ENCODE measurements around the gene NFILZ.
A peak's percentile ranks its signal among the peaks of the same experiment; 100 is the strongest.
"Not testable (repeated sequence)": the region's sequence is repeated elsewhere in the genome, so short reads cannot be mapped to it uniquely, and the experiment has no call there.

The NFILZ gene

GRCh38 chr19:8615813-8616596 is 14.4 kb upstream of the NFILZ start:
- in situ Hi-C loops (cut with HindIII; ENCODE audit: low pct_unique_long_range_greater_than_20kb, low sequenced_read_pairs), result no loop called here
- TF ChIP-seq JUND (IDR thresholded peaks at IDR 0.05; ENCODE audit: low read depth), result no peak
- DNase-seq (ENCODE audit: low read depth in 1 of 2, low spot score in 1 of 2), result peak; percentile 60 to 64

GRCh38 chr19:8616861-8617260 is 13.6 kb upstream of the NFILZ start:
- DNase-seq (ENCODE audit: low read depth in 1 of 2, low spot score in 1 of 2), result no peak
- no peak for TF ChIP-seq JUND (IDR thresholded peaks at IDR 0.05; ENCODE audit: low read depth)
- in situ Hi-C loops (cut with HindIII; ENCODE audit: low pct_unique_long_range_greater_than_20kb, low sequenced_read_pairs), result no loop called here

DNA sequence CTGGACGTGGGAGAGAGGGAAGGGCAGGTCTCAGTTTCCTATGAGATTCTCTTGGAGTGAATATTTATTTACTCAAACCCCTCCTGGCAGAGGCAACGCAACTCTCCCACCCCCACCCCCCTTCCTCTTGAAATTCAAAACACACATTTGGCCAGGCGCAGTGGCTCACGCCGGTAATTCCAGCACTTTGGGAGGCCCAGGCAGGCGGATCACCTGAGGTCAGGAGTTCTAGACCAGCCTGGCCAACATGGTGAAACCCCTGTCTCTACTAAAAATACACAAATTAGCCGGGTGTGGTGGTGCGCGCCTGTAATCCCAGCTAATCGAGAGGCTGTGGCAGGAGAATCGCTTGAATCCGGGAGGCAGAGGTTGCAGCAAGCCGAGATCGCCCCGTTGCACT is 13.1 kb upstream of the NFILZ start:
- DNase-seq (ENCODE audit: low read depth in 1 of 2, low spot score in 1 of 2); in situ Hi-C loops (cut with HindIII; ENCODE audit: low pct_unique_long_range_greater_than_20kb, low sequenced_read_pairs): not testable (repeated sequence)

DNA sequence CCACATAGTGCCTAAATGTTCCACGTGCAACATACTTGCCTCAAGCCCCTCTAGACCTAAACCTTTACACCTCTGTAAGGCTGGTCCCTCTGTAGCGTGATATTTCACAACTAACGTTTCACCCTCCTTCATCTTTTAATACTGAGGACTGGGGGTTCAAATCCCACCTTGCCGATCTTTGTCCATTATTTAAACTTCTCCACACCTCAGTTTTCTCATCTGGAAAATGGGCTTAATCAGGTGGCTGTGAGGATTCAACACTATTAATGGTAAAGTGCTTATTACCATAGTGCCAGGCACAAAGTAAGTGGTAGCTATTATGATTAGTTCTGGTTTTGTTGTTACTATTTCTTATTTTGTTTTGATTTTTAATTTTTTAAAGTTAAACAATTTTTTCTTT is 12.4 kb upstream of the NFILZ start:
- in situ Hi-C loops (cut with HindIII; ENCODE audit: low pct_unique_long_range_greater_than_20kb, low sequenced_read_pairs), result no loop called here
- TF ChIP-seq JUND (IDR thresholded peaks at IDR 0.05; ENCODE audit: low read depth), result no peak
- DNase-seq (ENCODE audit: low read depth in 1 of 2, low spot score in 1 of 2), result no peak

DNA sequence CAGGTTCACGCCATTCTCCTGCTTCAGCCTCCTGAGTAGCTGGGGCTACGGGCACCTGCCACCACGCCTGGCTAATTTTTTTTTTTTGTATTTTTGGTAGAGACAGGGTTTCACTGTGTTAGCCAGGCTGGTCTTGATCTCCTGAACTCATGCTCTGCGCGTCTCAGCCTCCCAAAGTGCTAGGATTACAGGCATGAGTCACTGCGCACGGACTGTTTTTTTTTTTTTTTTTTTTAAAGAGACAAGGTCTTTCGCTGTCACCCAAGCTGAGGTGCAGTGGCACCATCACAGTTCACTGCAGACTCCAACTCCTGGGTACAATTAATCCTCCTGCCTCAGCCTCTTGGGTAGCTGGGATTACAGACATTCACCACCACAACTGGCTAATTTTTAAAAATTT is 11.7 kb upstream of the NFILZ start:
- DNase-seq (ENCODE audit: low read depth in 1 of 2, low spot score in 1 of 2), result no peak
- in situ Hi-C loops (cut with HindIII; ENCODE audit: low pct_unique_long_range_greater_than_20kb, low sequenced_read_pairs), result no loop called here
- no peak for TF ChIP-seq JUND (IDR thresholded peaks at IDR 0.05; ENCODE audit: low read depth)

DNA sequence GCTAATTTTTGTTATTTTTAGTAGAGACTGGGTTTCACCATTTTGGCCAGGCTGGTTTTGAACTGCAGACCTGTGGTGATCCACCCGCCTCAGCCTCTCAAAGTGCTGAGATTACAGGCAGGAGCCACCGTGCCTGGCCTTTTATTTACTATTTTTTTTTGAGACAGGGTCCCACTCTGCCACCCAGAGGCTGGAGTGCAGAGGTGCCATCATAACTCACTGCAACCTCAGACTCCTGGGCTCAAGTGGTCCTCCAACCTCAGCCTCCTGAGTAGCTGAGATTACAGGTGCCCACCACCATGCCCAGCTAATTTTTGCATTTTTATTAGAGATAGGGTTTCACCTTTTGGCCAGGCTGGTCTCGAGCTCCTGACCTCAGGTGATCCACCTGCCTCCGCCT is 7.5 kb upstream of the NFILZ start:
- peak in 1 of 2 experiments; percentile 39 for DNase-seq (ENCODE audit: low read depth in 1 of 2, low spot score in 1 of 2)
- in situ Hi-C loops (cut with HindIII; ENCODE audit: low pct_unique_long_range_greater_than_20kb, low sequenced_read_pairs), result not testable (repeated sequence)

- TF ChIP-seq JUND (IDR thresholded peaks at IDR 0.05; ENCODE audit: low read depth), result no peak
- in situ Hi-C loops (cut with HindIII; ENCODE audit: low pct_unique_long_range_greater_than_20kb, low sequenced_read_pairs), result no loop called here
- DNase-seq (ENCODE audit: low read depth in 1 of 2, low spot score in 1 of 2), result no peak
Measured at GRCh38 chr19:8626842-8627241, 3.6 kb upstream of the NFILZ start.

GRCh38 chr19:8629184-8629583 is 1.2 kb upstream of the NFILZ start:
- in situ Hi-C loops (cut with HindIII; ENCODE audit: low pct_unique_long_range_greater_than_20kb, low sequenced_read_pairs), result no loop called here
- no peak for DNase-seq (ENCODE audit: low read depth in 1 of 2, low spot score in 1 of 2)
- TF ChIP-seq JUND (IDR thresholded peaks at IDR 0.05; ENCODE audit: low read depth), result no peak

DNA sequence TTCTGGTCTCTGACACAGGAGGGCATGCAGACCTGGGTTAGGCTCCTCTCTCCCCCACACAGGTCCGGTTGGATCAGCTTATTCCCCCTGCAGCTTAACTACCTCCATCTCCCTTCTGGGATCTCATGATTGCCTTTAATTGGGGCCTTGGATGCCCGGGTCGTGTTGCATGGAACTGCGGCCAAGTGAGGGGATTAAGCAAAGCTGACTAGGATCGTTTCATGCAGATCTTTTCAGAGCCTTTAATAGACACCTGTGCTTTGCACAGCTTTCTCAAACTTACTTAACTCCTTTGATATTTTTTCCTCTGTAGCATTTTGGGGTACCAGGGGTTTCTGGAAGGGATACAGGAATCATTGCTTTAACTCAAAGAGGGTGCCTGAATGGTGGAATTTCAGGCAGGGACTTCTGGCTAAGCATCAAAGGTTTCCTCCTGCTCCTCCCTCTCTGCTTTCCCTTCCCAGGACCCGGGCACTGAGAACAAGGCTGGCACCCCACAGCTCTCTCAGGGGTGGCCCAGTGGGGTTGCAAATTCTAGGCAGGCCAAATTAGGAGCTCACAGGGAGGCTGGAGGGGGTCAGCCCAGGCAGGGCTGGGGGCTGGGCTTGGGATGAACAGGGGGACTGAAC is 477 bp downstream of the NFILZ start:
- no peak for TF ChIP-seq JUND (IDR thresholded peaks at IDR 0.05; ENCODE audit: low read depth)
- in situ Hi-C loops (cut with HindIII; ENCODE audit: low pct_unique_long_range_greater_than_20kb, low sequenced_read_pairs), result no loop called here
- DNase-seq (ENCODE audit: low read depth in 1 of 2, low spot score in 1 of 2), result no peak

- TF ChIP-seq JUND (IDR thresholded peaks at IDR 0.05; ENCODE audit: low read depth), result no peak
- in situ Hi-C loops (cut with HindIII; ENCODE audit: low pct_unique_long_range_greater_than_20kb, low sequenced_read_pairs), result no loop called here
- DNase-seq (ENCODE audit: low read depth in 1 of 2, low spot score in 1 of 2), result no peak
Measured at GRCh38 chr19:8631425-8631819, 989 bp downstream of the NFILZ start.

GRCh38 chr19:8635422-8635821 is 5.0 kb downstream of the NFILZ start:
- no peak for TF ChIP-seq JUND (IDR thresholded peaks at IDR 0.05; ENCODE audit: low read depth)
- DNase-seq (ENCODE audit: low read depth in 1 of 2, low spot score in 1 of 2), result no peak
- in situ Hi-C loops (cut with HindIII; ENCODE audit: low pct_unique_long_range_greater_than_20kb, low sequenced_read_pairs), result no loop called here

GRCh38 chr19:8637070-8637469 is 6.6 kb downstream of the NFILZ start:
- DNase-seq (ENCODE audit: low read depth in 1 of 2, low spot score in 1 of 2); in situ Hi-C loops (cut with HindIII; ENCODE audit: low pct_unique_long_range_greater_than_20kb, low sequenced_read_pairs): not testable (repeated sequence)

GRCh38 chr19:8638078-8638619 is 7.7 kb downstream of the NFILZ start:
- peak; percentile 21 to 81 for DNase-seq (ENCODE audit: low read depth in 1 of 2, low spot score in 1 of 2)
- no peak for TF ChIP-seq JUND (IDR thresholded peaks at IDR 0.05; ENCODE audit: low read depth)
- in situ Hi-C loops (cut with HindIII; ENCODE audit: low pct_unique_long_range_greater_than_20kb, low sequenced_read_pairs), result no loop called here

Measured in T47D (cell line).